ENCODE data around the gene CCDC24.

GRCh38 chr1:43994794-43995790 is 3.7 kb downstream of the CCDC24 start:
- TF ChIP-seq, protein P1, sequence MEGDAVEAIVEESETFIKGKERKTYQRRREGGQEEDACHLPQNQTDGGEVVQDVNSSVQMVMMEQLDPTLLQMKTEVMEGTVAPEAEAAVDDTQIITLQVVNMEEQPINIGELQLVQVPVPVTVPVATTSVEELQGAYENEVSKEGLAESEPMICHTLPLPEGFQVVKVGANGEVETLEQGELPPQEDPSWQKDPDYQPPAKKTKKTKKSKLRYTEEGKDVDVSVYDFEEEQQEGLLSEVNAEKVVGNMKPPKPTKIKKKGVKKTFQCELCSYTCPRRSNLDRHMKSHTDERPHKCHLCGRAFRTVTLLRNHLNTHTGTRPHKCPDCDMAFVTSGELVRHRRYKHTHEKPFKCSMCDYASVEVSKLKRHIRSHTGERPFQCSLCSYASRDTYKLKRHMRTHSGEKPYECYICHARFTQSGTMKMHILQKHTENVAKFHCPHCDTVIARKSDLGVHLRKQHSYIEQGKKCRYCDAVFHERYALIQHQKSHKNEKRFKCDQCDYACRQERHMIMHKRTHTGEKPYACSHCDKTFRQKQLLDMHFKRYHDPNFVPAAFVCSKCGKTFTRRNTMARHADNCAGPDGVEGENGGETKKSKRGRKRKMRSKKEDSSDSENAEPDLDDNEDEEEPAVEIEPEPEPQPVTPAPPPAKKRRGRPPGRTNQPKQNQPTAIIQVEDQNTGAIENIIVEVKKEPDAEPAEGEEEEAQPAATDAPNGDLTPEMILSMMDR (IDR thresholded peaks at IDR 0.05): no peak
- no peak for TF ChIP-seq POLR2A (IDR thresholded peaks at IDR 0.05)
